Medulla oblongata (tissue), 1 donor: ENCODE data around the gene SLC39A13.

Experiments used
- DNase-seq: peaks from one replicate; pipeline ENCODE4 v3.0.0-alpha.2; 2015; ENCODE audit errors: extremely low spot score

SLC39A13 gene

GRCh38 chr11:47430524-47430923 is 22.1 kb downstream of the SLC39A13 start:
- DNase-seq: no peak

- no peak for DNase-seq
Measured at GRCh38 chr11:47431356-47432083, 23.1 kb downstream of the SLC39A13 start.

- no peak for DNase-seq
Measured at GRCh38 chr11:47433157-47433556, 24.8 kb downstream of the SLC39A13 start.

- DNase-seq: peak; percentile 61
Measured at GRCh38 chr11:47434011-47434786, 25.8 kb downstream of the SLC39A13 start.

GRCh38 chr11:47435687-47436086 is 27.3 kb downstream of the SLC39A13 start:
- no peak for DNase-seq

GRCh38 chr11:47436726-47437125 is 28.3 kb downstream of the SLC39A13 start:
- DNase-seq: no peak

- no peak for DNase-seq
Measured at GRCh38 chr11:47437218-47437745, 28.9 kb downstream of the SLC39A13 start.

GRCh38 chr11:47437746-47438418 is 29.5 kb downstream of the SLC39A13 start:
- peak; percentile 53 for DNase-seq

GRCh38 chr11:47438721-47439120 is 30.3 kb downstream of the SLC39A13 start:
- no peak for DNase-seq

- no peak for DNase-seq
Measured at GRCh38 chr11:47440054-47440476, 31.7 kb downstream of the SLC39A13 start.

- DNase-seq: no peak
Measured at GRCh38 chr11:47441421-47441820, 33.0 kb downstream of the SLC39A13 start.

- peak; percentile 64 for DNase-seq
Measured at GRCh38 chr11:47442514-47442913, 34.1 kb downstream of the SLC39A13 start.

- no peak for DNase-seq
Measured at GRCh38 chr11:47443028-47443700, 34.8 kb downstream of the SLC39A13 start.

GRCh38 chr11:47443817-47444216 is 35.4 kb downstream of the SLC39A13 start:
- DNase-seq: no peak

- DNase-seq: no peak
Measured at GRCh38 chr11:47445840-47446239, 37.5 kb downstream of the SLC39A13 start.

GRCh38 chr11:47446833-47447232 is 38.4 kb downstream of the SLC39A13 start:
- DNase-seq: no peak

- no peak for DNase-seq
Measured at GRCh38 chr11:47447906-47448305, 39.5 kb downstream of the SLC39A13 start.

GRCh38 chr11:47448566-47449427 is 40.4 kb downstream of the SLC39A13 start, which contains the start of gene RAPSN:
Gene RAPSN, minus strand, starts transcription at chr11:47449136. Its CDS starts 172 bp downstream, at chr11:47448964.
- no peak for DNase-seq

GRCh38 chr11:47449541-47449940 is 41.2 kb downstream of the SLC39A13 start:
- no peak for DNase-seq

GRCh38 chr11:47451436-47451835 is 43.0 kb downstream of the SLC39A13 start:
- DNase-seq: no peak

- DNase-seq: no peak
Measured at GRCh38 chr11:47451990-47452389, 43.6 kb downstream of the SLC39A13 start.
